NCI-H526 (cell line): Measurements from ENCODE around the gene FADS3.

Source experiments
- DNase-seq, 2 experiments: peaks; one replicate each; lab custom pipeline; 2025; lab: John Stamatoyannopoulos, UW

Gene FADS3

GRCh38 chr11:61891331-61892084 is at the start of gene FADS3:
TSS of gene FADS3 (minus strand) at chr11:61891545. CDS start at chr11:61891381, 164 bp downstream.
- peak; percentile 80 to 95 for DNase-seq

- DNase-seq, result no peak
These were observed 49.1 kb upstream of the FADS3 start for GRCh38 chr11:61940466-61940865.

GRCh38 chr11:61935861-61936260 is 44.5 kb upstream of the FADS3 start:
- no peak for DNase-seq

- DNase-seq, result no peak
These were observed 39.6 kb upstream of the FADS3 start for GRCh38 chr11:61930933-61931332.

GRCh38 chr11:61928606-61929005 is 37.3 kb upstream of the FADS3 start:
- DNase-seq, result no peak

GRCh38 chr11:61927501-61927900 is 36.2 kb upstream of the FADS3 start:
- no peak for DNase-seq

- no peak for DNase-seq
These were observed 34.9 kb upstream of the FADS3 start for GRCh38 chr11:61926235-61926634.

GRCh38 chr11:61925736-61926135 is 34.4 kb upstream of the FADS3 start:
- no peak for DNase-seq

- DNase-seq, result no peak
These were observed 32.7 kb upstream of the FADS3 start for GRCh38 chr11:61924064-61924455.

- peak in 1 of 2 experiments; percentile 27 for DNase-seq
These were observed 32.1 kb upstream of the FADS3 start for GRCh38 chr11:61923166-61924063.

- DNase-seq, result no peak
These were observed 31.2 kb upstream of the FADS3 start for GRCh38 chr11:61922539-61922938.

- DNase-seq, result no peak
These were observed 30.1 kb upstream of the FADS3 start for GRCh38 chr11:61921446-61921845.

GRCh38 chr11:61919705-61920631 is 28.6 kb upstream of the FADS3 start:
- DNase-seq, result no peak

GRCh38 chr11:61918938-61919704 is 27.8 kb upstream of the FADS3 start:
- no peak for DNase-seq

GRCh38 chr11:61918251-61918937 is 27.0 kb upstream of the FADS3 start:
- no peak for DNase-seq

- peak in 1 of 2 experiments; percentile 65 for DNase-seq
These were observed 26.2 kb upstream of the FADS3 start, which contains the start of gene RAB3IL1 for GRCh38 chr11:61917334-61918109. TSS of gene RAB3IL1 (minus strand) at chr11:61917566. CDS start at chr11:61917367, 199 bp downstream.

- no peak for DNase-seq
These were observed 25.5 kb upstream of the FADS3 start for GRCh38 chr11:61916737-61917333.

GRCh38 chr11:61914471-61915171 is 23.3 kb upstream of the FADS3 start:
- DNase-seq, result no peak
